HG02571 (cell line): Measurements from ENCODE around the gene STK11.
"Not testable (repeated sequence)": the region's sequence is repeated elsewhere in the genome, so short reads cannot be mapped to it uniquely, and the experiment has no call there.

Experiments used
- ATAC-seq: cut with Tn5 transposase; IDR thresholded peaks from one replicate; pipeline ENCODE4 v1.9.1; 2021; ENCODE audit warnings: mild to moderate bottlenecking, moderate library complexity; ENCODE audit not compliant: unreplicated experiment

STK11 gene

DNA sequence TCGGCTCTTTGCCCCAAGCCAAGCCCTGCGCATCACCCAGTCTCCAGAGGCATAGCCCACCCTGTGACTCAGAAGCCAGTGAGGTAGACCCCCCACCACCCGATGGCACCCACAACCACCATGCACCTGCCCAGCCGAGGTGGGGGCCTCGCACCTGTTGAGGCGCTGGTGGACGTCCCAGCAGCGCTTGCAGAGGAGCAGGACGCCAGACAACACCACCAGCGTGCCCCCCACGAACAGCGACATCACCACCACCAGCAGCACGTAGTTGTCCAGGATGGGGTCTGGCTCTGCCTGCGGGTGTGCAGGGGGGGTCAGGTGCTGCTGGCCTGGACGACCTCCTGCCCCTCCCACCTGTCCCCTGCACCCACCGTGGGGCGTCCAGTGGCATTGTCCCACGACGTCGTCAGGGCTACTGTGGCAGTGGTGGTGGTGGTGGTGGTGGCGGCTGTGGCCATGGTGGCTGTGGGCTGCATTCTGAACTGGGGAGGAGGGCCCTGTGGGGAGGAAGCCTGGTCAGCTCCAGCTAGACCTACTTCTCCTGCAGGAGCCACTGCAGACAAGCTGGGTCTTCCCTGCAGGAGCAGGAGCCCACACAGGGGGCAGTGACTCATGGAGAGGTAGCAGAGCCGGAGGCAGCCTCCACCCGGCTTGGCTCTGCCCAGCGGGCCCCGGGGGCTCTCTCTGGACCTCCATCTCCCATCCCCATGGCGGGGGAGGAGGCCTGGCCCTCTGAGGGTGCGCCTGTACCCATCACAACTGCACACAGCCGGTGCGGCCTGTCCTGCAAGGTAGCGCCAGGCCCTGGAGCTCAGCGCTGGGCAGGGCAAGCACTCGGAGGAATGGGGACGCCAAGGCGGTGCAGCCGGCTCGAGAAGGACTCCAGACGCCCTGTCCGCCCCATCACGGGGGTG is 30.3 kb downstream of the STK11 start:
- ATAC-seq: no peak

DNA sequence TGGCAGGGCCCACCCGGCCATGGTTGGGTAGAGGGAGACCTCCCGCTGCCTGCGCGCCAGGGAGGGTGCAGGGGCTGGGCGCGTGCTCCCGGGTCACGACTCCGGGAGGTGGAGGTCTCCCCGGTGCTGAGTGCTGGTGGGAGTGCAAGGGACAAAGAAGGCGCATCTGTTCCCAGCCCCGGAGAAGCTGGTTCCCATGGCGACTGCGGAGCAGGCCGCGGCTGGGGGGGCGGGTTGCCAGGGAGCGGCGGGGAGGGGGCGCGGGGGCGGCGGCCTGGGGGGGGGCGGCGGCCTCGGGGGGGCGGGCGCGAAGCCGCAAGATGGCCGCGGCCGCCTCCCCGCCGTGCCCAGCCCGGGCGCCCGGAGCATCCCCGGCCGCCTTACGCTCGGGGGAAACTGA is 31.0 kb downstream of the STK11 start:
- no peak for ATAC-seq

DNA sequence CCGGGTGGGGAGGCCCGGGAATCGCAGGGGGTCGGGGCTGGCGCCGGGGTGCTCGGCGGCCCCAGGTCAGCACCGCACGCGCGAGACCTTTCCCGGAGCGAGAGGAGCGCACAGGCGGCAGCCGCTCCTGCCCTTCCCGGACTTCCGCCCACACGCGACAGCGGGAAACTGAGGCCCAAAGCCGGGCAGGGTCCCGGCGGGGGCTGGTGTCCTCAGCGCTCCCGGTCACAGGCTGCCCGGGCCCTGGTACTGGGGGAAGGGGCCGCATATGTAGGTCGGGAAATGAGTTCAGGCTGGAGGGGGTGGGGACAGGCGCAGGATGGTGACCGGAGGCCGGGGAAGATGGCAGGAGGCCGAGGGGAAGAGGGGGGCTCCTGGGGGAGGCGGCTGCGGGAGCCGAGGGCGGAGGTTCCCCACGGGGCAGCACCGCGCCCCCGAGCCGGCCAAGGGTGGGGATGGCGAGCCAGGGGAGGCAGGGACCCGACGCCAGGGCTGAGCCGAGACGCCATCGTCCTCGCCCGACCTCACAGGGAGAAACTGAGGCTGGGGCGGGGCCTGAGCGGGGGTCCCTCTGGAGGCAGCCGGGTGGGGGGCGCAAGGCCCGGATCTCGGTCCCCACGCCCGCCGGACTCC is 31.6 kb downstream of the STK11 start:
- no peak for ATAC-seq

DNA sequence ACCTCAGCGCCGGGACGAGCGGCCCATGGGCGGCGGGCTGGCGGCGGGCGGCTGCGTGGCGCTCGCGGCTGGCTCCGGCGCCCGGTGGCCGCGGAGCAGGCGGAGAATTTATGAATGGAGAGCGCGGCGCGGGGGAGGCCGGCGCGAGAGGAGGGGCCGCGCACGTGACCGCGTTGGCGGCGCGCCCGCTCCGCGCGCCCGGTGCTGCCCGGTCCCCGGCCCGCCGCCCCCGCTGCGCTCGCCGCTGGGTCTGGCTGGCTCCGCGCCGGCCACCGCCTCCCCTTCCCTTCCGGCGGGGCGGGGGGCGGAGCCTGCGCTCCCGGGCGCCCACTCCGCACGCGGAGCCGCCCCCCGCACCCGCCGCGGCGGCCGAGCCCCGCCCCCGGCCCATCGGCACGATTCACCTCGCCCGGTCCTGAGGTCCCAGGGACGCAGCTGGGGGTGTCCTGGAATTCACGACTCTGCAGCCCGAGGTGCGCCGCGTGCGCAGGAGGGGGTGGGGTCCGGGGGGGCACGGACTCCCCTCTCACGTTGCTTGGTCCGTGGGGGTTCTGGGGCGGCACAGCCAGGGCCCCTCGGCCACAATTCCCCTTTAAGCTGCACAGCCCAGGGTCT is 32.3 kb downstream of the STK11 start, which contains the start of gene CBARP:
TSS of gene CBARP (minus strand) at position 252 of the 615 bp plus-strand sequence. CDS start 1,905 bp downstream, outside the sequence.
- no peak for ATAC-seq

DNA sequence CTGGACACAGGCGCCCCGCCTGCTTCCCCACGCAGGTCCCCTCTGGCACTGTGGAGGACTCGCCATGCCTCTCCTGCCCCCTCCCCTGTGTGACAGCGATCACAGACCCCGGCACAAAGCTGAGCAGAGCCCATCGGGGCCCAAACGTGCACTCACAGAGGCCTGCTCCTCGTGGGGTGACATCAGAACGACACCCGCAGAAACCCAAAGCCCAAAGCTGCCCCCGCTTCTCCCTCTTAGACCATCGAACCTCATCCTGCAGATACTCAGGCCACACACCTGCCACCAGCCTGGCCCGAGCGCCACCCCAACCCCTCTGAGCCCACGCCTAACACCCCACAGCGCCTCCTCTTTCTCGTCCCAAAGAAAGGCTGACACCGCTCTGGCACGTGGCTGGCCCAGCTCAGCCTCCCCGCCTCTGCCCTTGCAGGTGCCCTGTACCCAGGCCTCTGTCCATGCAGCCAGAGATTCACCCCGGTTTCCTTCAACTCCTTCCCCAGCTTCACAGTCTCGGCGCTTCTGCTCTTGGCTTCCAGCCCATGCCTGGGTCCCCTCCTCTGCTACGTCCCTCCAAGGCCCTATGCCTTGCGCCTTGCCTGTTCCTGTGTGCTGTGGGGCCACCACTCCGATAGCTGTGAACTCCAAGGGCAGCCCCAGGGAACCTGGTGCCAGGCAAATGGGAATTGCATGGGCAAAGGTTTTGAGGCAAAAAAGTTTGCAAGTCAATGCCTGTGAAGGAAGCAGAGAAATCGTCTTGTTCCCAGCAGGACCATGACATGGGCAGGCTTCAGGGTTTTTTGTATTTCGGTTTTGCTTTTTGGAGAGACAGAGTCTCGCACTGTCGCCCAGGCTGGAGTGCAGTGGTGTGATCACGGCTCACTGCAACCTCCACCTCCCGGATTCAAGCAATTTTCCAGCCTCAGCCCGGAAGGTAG is 33.1 kb downstream of the STK11 start:
- no peak for ATAC-seq

DNA sequence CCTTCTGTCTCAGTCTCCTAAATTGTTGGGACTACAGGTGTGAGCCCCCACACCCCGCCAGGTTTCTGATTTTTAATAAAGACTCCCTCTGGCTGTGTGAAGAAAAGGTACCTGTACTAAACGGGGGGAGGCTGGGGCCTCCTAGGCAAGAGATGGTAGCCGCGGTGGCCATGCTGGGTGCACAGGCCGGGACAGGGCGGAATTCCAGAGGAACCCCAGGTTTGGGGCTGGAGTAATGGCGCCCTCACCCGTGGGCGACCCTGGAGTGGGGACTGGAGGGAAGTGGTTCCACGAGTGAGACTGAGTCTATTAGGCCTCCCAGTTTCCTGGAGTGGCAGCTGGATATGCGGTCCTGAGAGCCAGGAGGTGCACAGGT is 33.8 kb downstream of the STK11 start:
- no peak for ATAC-seq

DNA sequence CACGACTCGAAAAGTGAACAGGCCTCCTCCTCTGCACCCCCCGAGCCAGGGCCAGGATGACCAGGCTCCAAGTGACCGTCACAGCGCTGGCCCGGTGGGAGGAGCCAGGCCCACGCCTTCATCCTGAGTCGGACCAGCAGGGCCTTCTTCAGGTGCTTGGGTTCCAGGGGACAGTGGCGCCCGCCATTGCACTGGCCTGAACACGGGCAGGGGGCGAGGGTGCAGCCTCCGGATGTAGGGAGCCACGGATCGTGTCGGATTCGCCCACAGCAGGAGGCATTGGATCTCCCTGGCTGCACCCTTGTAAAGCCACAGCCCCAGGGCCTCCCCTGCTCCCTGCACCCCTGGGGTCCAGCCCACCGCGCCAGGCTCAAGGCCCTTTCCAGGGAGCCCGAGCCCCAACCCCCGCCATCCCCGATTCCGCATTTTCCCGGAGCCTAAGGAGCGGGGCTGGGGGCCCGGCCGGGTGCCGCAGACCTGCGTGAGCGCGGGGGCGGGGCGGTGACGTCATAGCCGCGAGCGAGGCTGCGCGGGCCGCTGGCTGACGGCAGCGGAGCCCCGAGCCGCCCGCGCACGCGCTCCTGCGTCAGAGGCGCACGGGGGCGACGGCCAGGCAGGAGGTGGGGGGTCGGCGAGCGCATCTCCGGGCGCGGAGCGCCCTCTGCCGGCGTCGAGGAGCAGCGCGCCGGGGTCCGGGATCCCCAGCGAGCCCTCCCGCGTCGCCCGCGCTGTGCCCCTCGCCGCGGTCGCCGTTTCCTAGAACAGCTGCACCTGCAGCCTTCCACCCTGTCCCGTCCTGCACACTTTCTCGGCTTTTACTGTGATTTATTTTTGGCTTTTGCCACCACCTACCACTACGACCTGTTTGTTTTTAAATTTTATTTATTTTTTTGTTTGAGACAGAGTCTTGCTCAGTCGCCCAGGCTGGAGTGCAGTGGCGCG is 34.5 kb downstream of the STK11 start:
- ATAC-seq: no peak

DNA sequence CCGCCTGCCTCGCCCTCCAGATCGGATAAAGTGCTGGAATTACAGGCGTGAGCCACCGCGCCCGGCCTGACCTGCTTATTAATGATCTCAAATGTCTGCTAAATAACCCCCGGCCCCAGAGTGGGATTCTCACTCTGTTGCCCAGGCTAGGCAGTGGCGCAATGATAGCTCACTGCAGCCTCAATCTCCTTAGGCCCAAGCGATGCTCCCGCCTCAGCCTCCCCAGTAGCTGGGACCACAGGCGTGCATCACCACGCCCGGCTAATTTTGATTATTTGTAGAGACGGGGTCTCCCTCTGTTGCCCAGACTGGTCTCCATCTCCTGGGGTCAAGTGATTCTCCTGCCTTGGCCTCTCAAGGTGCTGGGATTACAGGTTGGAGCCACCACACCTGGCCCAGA is 35.3 kb downstream of the STK11 start:
- ATAC-seq: no peak

DNA sequence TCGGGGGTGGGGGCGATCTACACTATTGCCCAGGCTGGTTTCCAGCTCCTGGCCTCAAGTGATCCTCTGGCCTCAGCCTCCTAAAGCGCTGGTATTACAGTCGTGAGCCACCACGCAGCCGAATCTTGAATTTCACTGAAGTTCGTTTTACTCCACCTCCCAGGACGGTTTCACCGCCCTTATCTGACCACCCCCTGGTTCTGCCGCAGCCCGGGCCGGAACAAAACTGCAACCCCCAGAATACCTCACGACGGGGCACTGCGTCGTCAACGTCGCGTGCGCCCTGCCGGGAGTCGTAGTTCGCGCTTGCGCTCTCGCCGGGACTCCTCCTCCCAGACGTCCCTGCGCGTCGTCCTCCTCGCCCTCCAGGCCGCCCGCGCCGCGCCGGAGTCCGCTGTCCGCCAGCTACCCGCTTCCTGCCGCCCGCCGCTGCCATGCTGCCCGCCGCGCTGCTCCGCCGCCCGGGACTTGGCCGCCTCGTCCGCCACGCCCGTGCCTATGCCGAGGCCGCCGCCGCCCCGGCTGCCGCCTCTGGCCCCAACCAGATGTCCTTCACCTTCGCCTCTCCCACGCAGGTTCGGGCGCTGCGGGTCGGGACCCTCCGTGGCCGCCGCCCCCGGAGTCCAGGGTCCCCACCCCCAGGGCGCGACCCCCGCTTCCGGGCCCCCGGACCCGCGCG is 36.0 kb downstream of the STK11 start, which contains the start of gene ATP5F1D:
TSS of gene ATP5F1D (plus strand) at position 335 of the 679 bp plus-strand sequence. CDS start at position 435, 100 bp downstream.
- peak; percentile 43 for ATAC-seq

DNA sequence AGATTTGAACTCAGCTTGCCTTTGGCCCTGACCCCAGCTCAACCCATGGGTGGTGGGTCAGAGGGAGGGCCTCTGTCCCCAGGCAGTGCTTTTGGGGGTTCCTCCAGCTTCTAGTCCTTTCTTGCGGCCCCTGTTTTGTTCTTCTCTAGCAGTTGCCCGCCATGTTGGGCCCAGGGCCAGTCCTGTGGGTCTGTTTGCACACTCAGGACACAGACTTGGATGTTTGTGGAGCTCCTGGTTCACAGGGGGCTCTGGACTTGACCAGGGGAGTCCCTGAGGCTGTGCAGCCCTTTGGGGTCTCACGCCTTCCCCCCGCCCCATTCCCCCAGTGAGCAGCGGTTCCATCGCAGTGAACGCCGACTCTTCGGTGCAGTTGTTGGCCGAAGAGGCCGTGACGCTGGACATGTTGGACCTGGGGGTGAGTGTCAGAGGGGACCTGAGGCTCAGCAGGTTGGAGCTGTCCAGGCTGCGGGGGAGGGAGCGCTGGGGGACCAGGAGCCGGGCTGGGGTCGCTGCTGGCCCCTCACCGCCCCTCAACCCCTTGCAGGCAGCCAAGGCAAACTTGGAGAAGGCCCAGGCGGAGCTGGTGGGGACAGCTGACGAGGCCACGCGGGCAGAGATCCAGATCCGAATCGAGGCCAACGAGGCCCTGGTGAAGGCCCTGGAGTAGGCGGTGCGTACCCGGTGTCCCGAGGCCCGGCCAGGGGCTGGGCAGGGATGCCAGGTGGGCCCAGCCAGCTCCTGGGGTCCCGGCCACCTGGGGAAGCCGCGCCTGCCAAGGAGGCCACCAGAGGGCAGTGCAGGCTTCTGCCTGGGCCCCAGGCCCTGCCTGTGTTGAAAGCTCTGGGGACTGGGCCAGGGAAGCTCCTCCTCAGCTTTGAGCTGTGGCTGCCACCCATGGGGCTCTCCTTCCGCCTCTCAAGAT is 38.5 kb downstream of the STK11 start:
- ATAC-seq: no peak

DNA sequence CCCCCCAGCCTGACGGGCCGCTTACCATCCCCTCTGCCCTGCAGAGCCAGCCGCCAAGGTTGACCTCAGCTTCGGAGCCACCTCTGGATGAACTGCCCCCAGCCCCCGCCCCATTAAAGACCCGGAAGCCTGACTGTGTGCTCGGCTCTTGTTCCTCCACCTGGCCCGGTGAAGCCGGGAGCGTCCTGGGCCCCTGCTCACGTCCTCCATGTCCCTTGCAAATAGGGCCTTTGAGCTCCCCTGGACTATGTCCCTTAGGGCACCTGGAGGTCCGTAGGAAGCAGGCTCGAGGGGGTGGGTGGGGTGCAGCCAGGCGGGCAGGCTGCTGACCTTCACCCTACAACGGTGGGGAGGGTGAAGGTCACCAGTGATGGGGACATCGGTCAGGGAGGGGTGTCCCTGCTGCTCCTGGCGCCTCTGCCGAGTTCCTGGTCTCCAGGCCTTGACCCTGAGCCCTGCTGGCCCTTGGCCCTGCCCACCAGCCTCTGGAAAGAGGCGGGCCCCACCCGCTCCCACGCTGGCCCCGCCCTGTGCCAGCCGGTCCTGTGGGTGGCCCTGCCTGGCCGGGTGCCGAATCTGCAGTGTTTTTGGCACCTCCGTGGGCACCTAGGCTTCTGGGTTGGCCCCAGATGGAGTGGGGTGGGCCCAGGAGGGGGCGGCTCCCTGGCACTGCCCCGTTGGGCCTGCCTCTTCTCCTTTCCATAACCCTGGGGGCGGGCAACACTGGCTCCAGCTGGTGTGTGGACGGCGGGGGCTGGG is 39.3 kb downstream of the STK11 start:
- ATAC-seq: no peak

DNA sequence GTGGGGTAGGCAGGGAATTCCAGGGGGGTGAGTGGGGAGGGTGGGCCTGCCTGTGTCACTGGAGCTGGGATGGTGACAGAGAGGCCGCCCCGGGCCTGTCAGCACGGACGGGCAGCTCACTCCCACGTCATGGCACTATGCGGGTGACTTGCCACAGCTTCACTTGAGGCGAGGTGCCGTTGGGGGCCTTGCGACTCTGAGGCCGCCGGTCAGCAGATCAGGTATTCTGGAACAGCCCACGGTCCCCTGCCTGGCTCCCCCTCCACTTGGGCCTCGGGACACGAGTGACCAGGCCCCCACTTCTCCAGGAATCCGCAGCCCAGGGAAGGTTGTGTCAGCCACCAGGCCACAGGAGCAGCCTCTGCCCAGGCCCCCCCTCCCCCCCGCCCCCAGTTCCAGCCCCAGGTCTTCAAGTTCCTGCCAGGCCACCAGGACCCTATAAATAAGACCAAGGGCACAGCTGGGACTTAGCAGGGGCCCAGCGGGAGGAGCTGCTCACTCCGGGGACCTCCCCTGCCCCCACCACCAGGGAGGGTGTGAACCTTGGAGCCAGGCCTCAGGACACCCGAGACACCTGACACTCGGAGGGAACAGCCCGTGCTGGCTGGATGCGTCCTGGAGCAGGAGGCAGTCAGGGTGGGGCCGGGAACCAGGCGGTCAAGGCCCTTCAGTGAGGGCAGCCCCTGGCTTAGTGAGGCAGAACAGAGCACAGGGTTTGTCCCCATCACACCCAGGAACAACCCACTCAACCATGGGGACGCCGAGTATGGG is 40.1 kb downstream of the STK11 start:
- no peak for ATAC-seq

DNA sequence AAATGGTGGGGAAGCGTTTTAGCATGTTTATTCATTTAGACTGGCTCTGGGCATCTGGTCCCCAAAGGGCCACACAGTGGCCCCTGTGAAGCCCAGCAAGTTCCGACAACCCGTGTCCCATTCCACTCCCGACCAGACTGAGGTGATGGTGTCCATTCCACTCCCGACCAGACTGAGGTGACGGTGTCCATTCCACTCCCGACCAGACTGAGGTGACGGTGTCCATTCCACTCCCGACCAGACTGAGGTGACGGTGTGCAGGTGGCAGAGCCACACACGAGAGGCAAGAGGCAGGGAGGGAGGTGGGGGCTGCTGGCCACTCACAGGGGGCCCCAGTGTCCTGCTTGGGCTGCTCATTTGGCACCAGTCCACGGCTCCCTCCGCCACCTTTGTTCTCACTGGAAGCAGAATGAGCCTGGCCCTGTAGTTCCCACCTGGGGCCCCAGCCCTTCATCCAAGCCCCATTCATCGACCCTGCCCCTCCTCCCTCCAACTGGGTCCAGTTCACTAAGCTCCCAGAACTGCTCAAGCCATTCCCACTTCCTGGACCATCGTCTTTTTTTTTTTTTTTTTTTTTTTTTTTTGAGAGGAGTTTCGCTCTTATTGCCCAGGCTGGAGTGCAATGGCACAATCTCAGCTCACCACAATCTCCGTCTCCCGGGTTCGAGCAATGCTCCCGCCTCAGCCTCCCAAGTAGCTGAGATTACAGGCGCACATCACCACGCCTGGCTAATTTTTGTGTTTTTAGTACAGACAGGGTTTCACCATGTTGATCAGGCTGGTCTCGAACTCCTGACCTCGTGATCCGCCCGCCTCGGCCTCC is 40.9 kb downstream of the STK11 start:
- ATAC-seq: not testable (repeated sequence)

DNA sequence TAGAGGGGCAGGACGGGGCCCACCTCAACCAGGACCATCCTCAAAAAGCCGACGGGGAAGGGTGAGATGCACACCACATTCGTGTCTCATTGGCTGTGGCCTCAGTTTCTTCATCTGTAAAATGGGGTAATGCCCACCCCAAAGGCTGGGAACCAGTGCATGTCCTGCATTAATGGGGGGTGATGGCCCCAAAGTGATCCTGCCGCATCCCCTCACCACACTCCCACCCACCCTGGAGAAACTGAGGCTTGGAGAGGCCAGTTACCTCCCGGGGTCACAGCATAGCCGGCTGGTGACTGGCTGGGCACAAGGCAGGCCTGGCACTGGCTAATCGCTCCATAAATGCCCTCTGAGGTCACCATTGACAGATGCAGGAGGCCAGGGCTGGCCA is 42.2 kb downstream of the STK11 start:
- no peak for ATAC-seq

DNA sequence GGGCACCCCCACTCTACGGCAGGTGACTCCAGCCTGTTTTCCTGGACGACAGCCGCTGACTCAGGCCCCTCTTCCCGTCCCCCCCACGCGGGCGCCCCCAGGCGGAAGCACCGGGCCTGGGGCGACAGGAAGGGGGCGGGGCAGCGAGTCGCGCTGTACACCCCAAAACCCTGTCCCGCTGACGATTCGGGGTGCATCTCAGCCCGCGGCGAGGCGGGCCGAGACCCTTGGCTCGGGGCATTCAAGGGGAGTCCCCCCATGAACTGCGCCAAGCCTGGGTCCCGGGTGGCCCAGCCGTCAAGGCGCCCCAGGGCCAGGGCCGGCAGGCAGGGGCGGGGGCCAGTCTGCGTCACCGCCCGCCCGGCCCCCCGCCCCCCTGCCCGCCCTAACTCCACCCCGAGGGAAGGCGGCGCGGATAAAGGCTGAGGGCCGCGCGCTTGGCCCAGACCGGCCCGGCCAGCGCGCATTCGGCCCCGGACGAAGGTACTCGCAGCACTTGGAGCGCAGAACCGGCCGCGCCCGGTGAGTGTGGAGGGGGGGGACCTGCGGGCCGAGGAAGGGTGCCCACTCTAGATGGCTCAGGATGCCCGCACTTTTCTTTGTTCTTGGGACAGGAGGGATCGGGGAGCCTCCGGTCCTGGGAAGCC is 42.7 kb downstream of the STK11 start, which contains the start of gene MIDN:
TSS of gene MIDN (plus strand) at position 445 of the 647 bp plus-strand sequence. CDS start 1,714 bp downstream, outside the sequence.
- ATAC-seq: peak; percentile 6
